ENCODE measurements around the gene DLG3. TPM values are rescaled to one million over a fixed set of nuclear protein-coding genes. Genes with fewer than 3 reads are reported as not detected.
"Not testable (repeated sequence)": the region's sequence is repeated elsewhere in the genome, so short reads cannot be mapped to it uniquely, and the experiment has no call there.

Gene DLG3
- 0.64 and 2.5 TPM in 2 replicates for total RNA-seq (2014; rRNA removed; shearing (Covaris generic))
- 0.96 and 5.2 TPM in 2 replicates for polyA plus RNA-seq (2015; cell fraction: cytosol; rRNA removed)
- 1.6 and 4.4 TPM in 2 replicates for polyA plus RNA-seq (2015; cell fraction: nucleus; rRNA removed)

DNA sequence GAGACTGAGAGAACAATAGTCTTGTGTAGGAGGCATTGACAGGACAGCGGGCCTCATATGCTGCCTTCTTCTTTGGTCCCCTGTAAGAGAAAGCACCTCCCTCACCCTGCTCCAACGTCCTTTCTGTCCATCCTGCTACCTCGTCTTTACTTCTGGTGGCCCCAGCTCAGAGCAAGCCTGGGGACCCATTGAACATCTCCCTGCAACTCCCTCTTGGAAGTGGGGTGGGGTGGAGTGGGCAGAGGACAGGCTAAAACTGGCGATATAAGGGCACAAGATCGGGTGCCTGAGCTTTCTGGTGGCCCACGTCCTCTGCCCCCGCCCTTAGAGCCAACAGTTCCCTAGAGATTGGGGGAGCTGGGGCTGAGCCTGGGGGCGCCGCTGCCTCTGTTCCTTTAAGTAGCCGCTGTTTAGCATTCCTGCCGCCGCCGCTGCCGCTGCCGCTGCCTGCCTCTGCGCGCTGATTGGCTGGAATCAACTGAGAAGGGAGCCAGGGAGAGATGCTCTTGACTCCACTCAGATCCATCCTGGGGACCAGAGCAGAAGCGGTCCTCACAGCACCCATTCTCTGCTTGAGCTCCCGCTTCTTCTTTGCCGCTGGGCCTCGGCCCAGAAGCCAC, at the start of gene DLG3:
TSS of gene DLG3 (plus strand) at position 510 of the 620 bp plus-strand sequence. CDS start 367 bp downstream, outside the sequence.
- DNase-seq (ENCODE audit: low read depth, low spot score), result peak; percentile 30
- in situ Hi-C loops (cut with HindIII; ENCODE audit: low pct_unique_long_range_greater_than_20kb, low sequenced_read_pairs), result no loop called here

GRCh38 chrX:70398899-70399298, 45.7 kb upstream of the DLG3 start:
- in situ Hi-C loops (cut with HindIII; ENCODE audit: low pct_unique_long_range_greater_than_20kb, low sequenced_read_pairs), result no loop called here

GRCh38 chrX:70400181-70400580, 44.5 kb upstream of the DLG3 start:
- in situ Hi-C loops (cut with HindIII; ENCODE audit: low pct_unique_long_range_greater_than_20kb, low sequenced_read_pairs); DNase-seq (ENCODE audit: low read depth, low spot score): not testable (repeated sequence)

More at GRCh38 chrX:70398899-70399298, 45.7 kb upstream of the DLG3 start:
- DNase-seq (ENCODE audit: low read depth, low spot score), result no peak

DNA sequence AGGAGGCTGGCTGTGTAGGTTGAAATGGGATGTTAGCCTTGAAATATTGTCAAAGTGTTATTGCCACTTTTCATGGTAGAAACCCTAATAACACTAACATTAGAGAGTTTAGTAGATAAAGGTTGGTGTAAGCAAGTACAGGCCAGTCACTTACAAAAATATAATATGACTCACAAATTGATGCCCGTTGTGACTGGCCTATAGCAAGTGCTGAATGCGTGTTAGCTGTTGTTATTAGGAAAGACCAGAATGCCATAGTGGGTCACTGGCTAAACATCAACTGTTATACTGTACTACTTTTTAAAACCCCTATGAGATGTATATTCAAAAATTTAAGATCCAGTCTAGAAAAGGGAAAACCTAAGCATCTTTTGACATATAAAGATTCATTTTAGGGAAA, 41.9 kb upstream of the DLG3 start:
- in situ Hi-C loops (cut with HindIII; ENCODE audit: low pct_unique_long_range_greater_than_20kb, low sequenced_read_pairs), result no loop called here
- DNase-seq (ENCODE audit: low read depth, low spot score), result no peak

GRCh38 chrX:70405003-70405402, 39.6 kb upstream of the DLG3 start:
- DNase-seq (ENCODE audit: low read depth, low spot score), result no peak
- in situ Hi-C loops (cut with HindIII; ENCODE audit: low pct_unique_long_range_greater_than_20kb, low sequenced_read_pairs), result no loop called here

- in situ Hi-C loops (cut with HindIII; ENCODE audit: low pct_unique_long_range_greater_than_20kb, low sequenced_read_pairs), result no loop called here
- DNase-seq (ENCODE audit: low read depth, low spot score), result no peak
Observed at GRCh38 chrX:70410921-70411320, 33.7 kb upstream of the DLG3 start.

GRCh38 chrX:70411475-70411874, 33.2 kb upstream of the DLG3 start:
- in situ Hi-C loops (cut with HindIII; ENCODE audit: low pct_unique_long_range_greater_than_20kb, low sequenced_read_pairs), result no loop called here
- no peak for DNase-seq (ENCODE audit: low read depth, low spot score)

GRCh38 chrX:70421618-70422017, 23.0 kb upstream of the DLG3 start:
- in situ Hi-C loops (cut with HindIII; ENCODE audit: low pct_unique_long_range_greater_than_20kb, low sequenced_read_pairs), result no loop called here
- no peak for DNase-seq (ENCODE audit: low read depth, low spot score)

GRCh38 chrX:70422851-70423341, 21.7 kb upstream of the DLG3 start, which contains the start of gene GDPD2:
GDPD2 (plus strand) TSS chrX:70423314; CDS start chrX:70424985, 1,671 bp downstream.
- peak; percentile 17 for DNase-seq (ENCODE audit: low read depth, low spot score)
- in situ Hi-C loops (cut with HindIII; ENCODE audit: low pct_unique_long_range_greater_than_20kb, low sequenced_read_pairs), result no loop called here

GRCh38 chrX:70423936-70424675, 20.5 kb upstream of the DLG3 start:
- in situ Hi-C loops (cut with HindIII; ENCODE audit: low pct_unique_long_range_greater_than_20kb, low sequenced_read_pairs), result no loop called here
- DNase-seq (ENCODE audit: low read depth, low spot score), result no peak

GRCh38 chrX:70424801-70425200, 19.8 kb upstream of the DLG3 start:
- DNase-seq (ENCODE audit: low read depth, low spot score), result no peak

GRCh38 chrX:70426286-70427278, 18.1 kb upstream of the DLG3 start:
- in situ Hi-C loops (cut with HindIII; ENCODE audit: low pct_unique_long_range_greater_than_20kb, low sequenced_read_pairs), result no loop called here

More at GRCh38 chrX:70424801-70425200, 19.8 kb upstream of the DLG3 start:
- in situ Hi-C loops (cut with HindIII; ENCODE audit: low pct_unique_long_range_greater_than_20kb, low sequenced_read_pairs), result no loop called here

DNA sequence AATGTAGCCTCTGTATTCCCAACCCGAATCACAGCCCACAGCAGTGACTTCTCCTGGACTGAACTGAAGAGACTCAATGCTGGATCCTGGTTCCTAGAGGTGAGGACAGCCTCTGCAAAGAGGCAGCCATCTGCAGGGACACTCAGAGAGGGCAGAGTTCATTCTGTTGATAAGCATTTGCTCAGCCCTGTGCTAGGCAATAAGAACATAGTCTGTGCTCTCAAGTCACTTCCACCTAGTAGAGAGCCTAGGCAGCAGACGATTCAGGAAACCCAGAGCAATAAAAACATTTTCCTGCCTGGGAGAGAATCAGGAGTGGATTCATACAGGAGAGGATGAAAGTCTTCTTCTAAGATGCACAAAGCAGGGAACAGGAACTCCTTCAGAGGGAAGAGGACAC, 17.3 kb upstream of the DLG3 start:
- in situ Hi-C loops (cut with HindIII; ENCODE audit: low pct_unique_long_range_greater_than_20kb, low sequenced_read_pairs), result no loop called here
- DNase-seq (ENCODE audit: low read depth, low spot score), result no peak

More at GRCh38 chrX:70426286-70427278, 18.1 kb upstream of the DLG3 start:
- DNase-seq (ENCODE audit: low read depth, low spot score), result no peak

- in situ Hi-C loops (cut with HindIII; ENCODE audit: low pct_unique_long_range_greater_than_20kb, low sequenced_read_pairs), result no loop called here
- no peak for DNase-seq (ENCODE audit: low read depth, low spot score)
Observed at GRCh38 chrX:70429759-70430158, 14.9 kb upstream of the DLG3 start.

DNA sequence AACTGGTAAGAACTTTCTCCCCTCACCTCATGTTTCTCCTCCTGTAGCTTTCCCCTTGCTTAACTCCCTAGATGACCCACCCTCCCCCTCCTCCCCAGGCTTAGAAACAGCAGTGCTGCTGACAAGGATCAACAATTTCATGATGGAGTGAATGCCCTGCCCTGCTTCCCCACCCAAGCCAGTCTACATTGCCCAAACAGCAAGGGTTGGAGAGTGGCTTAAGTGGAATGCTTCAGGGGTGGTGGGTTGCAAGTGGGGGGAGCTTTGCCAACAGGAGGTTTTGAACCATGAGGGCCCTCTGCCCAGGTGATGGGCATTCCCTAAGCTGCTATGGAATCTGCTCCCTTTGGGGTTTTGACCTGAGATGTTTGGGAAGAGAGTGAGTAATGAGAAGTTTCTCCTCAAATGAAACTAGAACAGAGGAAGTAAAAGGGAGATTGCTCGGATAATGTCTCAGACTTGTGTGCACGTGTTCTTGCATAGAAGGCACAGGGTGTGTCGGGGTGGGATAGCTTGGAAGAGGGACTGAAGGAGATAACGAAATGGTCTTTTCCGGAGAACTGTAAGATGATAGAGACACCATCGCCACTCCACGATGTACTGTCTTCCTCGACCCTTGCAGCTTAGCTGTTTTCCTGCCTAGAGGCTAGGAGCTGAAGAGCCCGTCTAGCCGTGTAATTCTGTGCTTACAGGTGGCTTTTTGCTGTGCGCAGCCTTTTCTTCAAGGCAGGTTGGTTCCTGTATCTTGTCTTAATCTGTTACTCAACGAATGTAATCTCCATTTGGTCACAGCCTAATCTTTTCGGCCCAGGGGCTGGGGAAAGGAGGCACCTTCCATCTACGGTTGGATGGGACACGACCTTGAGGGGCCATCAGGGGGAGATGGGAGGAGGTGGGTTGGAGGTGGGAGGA, 11.4 kb upstream of the DLG3 start:
- DNase-seq (ENCODE audit: low read depth, low spot score), result no peak
- in situ Hi-C loops (cut with HindIII; ENCODE audit: low pct_unique_long_range_greater_than_20kb, low sequenced_read_pairs), result no loop called here

GRCh38 chrX:70433848-70434351, 10.7 kb upstream of the DLG3 start:
- peak; percentile 53 for DNase-seq (ENCODE audit: low read depth, low spot score)
- in situ Hi-C loops (cut with HindIII; ENCODE audit: low pct_unique_long_range_greater_than_20kb, low sequenced_read_pairs), result no loop called here
